HG03103 (cell line): Measurements from ENCODE around the gene FAM217A.

Experiments used
- ATAC-seq: cut with Tn5 transposase; IDR thresholded peaks from one replicate; pipeline ENCODE4 v1.9.1; 2021; ENCODE audit warnings: low read depth; ENCODE audit not compliant: unreplicated experiment

FAM217A gene

DNA sequence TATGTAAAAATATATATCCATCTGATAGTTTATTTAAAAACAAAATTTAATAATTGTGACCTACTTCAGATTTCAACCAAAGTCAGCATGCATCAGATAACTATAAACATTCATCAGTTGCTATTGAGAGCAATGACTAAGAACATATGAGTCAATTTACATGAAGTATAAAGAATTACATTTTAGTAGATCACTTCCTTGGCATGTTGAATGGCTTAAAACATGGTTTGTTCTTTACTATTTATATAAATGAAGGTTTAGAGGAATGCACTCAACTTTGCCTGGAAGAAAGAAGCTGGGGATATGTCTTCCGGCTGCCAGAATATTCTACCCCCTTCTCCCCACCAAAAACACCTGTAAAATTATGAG, 6.4 kb upstream of the FAM217A start:
- ATAC-seq = no peak

DNA sequence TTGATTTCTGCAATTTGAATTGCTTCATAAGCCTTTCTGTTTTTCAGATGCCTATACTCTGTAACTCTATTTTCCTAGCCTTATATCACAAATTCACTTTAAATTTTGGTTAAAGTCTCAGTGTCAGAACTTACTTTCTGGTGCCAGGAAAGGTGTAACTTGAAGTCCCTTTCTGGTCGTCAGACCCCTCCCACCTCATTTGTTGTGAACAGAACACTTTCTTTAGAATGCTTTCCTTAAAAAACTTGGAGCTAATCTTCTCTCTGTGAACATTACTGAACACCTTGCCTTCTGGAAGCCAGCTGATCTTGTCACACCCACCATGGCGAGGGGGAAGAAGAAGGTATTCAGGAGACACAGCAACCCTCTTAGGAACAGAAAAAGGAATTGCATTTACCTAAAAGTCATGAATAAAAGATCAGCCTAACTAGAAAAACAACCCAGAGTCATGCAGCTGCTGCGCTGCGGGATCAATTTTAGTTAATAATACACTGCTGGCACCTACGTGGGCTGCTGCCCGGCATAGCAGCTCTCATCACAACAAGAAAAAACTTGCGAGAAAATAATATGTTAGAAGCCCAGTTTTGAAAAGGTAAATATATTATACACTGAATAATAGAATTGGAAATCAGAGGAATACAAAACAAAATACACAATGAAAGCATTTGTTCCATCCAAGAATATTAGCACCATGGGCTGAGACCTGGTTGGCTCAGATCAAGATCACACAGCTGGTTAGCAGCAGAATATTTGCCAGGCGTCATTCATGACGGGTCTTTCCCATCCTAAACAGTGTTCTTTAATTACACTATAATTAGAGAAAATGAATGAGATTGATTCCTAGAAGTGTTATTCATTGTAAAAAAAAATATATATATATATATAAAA, 5.8 kb upstream of the FAM217A start:
- ATAC-seq = no peak

DNA sequence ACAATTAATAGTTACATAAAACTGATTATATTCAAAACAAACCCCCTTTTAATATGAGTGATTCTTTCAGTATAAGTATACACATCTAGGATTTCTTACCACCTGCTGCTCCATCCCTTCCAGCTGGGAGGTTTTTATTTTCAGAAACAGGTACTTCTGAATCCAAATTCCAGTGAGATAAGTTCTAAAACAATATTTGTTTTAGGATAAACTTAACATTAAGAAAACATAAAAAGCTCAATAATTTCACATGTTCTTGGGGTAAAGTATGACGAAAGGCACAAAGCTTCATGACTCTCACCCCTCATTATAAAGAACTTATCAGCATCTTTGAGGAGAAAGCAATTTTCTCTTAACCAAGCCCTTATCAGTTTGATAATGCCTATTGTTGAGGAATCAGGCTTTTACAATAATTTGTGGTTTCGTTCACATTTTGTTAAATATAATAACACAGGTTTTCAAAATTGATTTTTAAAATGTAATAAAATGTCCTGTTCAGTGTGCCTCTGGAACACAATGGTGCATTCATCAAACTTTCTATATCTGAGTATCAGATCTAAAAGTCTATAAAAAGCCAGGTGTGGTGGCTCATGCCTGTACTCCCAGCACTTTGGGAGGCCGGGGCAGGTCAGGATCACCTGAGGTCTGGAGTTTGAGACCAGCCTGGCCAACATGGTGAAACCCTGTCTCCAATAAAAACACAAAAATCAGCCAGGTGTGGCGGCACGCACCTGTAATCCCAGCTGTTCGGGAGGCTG, 4.3 kb downstream of the FAM217A start:
- no peak for ATAC-seq

DNA sequence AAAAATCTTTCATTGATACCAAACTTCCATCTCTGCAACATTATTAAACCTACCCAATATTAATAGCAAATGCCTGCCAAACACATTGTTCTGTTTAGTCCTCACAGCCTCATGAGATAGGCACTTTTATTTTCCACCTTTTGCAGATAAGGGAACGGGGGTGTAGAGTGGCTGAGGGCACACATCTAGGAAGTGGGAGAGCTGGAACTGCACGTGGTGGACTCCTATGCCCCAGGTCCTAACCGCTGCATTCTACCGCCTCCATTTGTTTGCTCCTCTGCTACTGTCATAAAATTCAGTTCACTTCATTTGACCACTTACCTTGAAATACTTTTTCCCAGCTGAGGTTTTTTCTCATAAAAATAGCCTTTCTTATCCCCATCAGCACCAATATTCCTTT, 7.6 kb downstream of the FAM217A start:
- ATAC-seq = no peak

DNA sequence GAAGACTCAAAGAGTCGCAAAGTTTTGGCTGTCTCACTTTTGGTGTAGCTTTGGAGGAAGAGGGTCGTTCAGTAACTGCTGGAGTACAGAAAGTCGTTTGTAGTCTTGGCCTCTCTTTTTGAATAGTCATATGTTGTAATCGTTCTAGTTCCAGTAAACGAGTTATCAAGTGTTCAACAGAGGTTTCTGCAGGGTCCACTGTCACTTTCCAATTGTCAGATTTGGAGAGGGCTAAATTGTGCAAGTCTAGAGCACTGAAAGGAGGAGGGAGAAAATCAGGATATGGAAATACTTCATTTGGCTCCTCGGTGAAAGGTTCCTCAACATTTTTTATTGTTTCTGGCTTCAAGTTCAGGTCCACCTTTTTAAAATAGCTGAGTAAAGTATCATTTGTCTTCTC, 9.7 kb downstream of the FAM217A start:
- no peak for ATAC-seq

DNA sequence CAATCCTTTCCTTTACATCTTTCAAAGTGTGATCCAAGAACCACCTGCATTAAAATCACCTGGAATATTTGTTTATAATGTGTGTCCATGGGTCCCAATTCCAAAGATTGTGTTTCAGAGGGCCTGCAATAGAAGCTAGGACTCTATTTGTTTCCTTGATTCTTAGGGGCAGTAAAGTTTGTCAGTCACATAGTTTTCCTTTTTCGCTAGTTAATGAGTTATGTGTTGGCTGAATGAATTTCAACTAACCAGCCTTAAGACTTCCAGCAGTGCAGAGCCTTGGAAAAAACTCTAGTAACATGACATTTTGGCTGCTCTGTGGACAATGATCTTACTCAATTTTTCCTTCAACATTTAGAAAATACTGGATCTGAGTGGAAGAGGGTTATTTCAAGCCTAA, 11.3 kb downstream of the FAM217A start:
- ATAC-seq = no peak

DNA sequence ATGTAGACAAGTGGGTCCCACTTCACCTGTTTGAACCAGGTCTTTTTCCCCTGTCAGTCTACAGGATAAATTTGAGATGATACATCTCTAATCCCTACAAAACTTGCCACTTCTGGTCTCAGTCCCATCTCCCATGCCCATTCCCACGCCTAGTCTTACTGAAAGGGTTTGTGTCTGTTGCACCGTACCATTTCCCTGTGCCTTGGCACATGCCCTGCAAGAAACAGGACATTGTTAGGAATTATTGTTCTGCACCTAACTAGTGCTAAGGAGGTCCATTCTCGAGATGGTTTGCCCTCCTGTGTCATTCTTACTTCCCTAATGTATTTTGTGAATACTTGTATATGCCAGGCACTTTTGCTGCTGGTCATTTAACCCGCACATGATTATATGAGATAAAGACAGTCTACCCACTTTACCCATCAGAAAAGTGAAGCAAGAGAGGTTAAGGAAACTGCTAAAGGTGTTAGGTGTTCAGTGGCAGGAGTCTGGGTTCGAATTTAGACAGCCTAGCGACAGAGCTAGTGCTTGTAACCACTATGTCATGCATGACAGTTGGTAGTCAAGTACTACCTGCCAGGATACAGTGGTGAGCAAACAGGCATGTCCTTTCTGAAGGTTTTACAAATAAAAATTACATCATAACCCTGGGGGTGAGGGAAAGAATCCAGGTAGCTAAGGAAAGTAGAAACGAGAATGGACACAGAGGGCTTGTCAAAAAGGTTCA, 12.7 kb downstream of the FAM217A start:
- no peak for ATAC-seq

DNA sequence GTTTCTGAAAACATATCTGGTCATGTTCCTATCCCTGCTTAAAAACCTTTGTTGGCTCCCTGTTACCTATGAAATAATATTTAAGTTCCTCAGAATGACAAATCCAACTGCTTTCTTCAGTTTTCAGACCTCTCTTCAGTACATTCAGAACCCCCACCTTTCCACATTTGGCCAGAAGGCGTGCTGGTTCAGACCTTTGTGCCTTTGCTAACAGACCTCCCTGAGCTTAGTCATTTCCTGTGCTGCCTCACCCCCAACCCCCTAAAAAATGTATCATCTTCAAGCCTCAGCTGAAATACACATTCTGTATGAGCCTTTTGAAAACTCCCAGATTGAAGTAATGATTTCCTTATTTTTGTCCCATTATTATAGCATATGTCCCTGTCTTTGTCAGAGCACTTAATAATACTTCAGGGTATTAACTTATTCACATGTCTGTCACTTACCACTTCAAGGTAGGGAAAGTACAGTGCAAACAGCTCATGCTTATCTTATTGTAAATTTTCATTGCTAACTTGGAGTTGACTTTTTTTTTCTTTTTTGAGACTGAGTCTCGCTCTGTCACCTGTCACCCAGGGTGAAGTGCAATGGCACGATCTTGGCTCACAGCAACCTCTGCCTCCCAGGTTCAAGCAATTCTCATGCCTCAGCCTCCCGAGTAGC, 19.7 kb downstream of the FAM217A start:
- ATAC-seq = no peak

DNA sequence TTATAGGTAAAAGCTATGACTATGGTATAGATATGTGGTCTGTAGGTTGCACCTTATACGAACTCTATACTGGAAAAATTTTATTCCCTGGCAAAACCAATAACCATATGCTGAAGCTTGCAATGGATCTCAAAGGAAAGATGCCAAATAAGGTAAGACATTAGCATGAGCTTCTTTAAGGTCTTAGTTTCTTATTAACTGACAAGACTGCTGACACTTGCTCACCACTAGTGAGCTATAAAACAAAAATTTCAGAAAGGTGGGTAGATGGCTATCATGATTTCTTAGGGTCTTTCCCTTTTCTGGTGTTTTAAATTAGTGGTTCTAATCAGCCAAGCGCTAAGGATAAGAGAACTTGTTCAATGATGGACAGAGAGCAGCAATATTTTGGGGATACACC, 21.9 kb downstream of the FAM217A start:
- no peak for ATAC-seq

DNA sequence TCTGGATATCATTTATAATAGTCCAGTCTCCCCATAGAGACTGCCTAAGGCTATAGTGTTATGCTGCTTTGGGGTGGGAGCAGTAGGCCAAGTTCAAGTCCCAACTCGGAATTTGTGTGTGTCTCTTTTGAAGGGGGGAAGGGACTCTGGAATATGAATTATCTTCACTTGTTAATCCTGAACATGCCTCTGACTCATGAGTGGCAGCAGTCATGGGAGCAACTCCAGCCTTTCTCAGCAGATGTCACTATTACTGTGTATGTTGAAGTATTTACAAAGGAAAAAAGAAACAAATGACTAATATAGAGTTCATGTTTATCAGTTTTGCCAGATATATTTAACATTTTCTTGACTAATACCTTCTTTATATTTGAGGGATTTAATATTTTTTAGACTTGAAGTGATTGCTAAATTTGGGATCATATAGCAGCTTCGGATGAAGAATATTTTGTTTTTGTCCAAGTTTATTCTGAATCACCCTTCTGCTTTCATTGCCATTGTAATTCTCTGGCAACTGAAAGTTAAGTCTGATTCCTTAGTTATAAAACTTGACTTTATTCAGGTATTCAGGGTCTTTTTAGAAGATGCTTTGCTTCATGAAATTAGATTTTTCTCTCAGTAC, 23.4 kb downstream of the FAM217A start:
- no peak for ATAC-seq

DNA sequence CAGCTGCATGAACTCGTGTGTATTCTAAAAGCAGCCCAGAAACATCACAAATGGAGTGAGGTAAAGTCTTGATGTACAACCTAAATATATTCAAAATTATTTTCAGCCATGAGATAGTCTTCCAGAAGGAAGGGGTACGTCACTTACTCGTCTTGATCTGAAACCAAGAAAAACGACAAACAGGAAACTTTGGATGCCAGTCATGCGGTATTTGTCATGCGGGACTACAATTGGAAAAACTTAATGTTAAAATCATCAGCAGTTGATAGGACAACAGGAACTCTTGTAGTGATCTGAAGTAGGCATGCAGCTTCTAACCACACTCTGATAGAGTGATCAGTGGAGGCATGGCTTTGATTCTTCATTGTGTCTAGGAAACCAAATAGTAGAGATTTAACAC, 29.7 kb downstream of the FAM217A start:
- no peak for ATAC-seq

DNA sequence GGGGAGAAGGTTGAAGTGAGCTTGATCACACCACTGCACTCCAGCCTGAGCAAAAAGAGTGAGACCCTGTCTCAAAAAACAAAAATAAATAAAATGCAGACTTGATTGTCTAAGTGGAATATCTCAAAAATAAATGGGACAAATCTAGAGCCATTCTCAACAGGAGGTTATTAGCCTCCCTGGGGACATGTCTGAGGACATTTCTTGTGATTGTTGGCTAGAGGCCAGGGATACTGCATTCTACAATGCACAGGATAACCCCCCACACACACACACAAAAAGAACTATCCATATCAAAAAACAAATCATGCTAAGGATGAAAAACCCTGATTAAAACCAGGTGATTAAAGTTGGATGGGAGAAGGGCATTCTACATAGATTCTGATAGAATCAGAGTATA, 37.5 kb downstream of the FAM217A start:
- ATAC-seq = no peak

DNA sequence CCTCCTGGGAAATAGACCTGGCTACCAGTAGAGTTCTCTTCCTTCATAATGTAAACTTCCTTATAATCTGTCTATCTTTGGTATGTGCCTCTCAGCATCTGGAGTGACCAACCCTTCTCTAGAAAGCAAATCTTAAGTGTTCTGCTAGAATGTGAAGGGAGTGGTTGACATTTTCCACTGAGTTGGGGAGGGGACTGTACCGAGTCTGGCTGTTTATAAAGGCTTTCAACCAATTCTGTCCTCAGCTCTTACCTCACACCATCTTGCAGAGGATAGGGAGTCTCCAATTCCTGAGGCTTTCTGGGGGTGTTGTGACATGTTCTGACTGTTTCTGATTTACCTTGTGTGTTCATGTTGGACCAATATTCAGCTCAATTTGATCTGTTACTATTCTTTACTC, 39.6 kb downstream of the FAM217A start:
- ATAC-seq = no peak

DNA sequence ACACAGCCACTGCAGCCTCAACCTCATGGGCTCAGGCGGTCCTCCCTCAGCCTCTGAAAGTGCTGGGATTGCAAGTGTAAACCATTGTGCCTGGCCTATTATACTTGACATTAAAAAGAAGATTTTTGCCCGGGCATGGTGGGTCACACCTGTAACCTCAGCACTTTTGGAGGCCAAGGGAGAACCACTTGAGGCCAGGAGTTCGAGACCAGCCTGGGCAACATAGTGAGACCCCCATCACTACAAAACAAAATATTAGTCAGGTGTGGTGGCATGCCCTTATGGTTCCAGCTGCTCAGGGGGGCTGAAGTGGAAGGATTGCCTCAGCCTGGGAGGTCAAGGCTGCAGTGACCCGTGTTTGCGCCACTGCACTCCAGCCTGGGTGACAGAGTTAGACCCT, 42.4 kb downstream of the FAM217A start:
- no peak for ATAC-seq

DNA sequence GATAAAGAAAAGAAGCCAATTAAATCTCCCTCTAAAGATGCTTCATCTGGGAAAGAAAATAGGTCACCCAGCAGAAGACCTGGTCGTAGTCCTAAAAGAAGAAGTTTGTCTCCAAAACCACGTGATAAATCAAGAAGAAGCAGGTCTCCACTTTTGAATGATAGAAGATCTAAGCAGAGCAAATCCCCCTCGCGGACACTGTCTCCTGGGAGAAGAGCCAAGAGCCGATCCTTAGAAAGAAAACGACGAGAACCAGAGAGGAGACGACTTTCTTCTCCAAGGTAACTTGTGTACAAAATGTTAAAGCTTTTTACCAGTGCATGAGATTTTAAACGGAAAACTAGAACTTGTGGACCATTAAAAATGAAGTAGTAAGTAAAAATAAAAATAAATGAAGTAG, 46.5 kb downstream of the FAM217A start:
- ATAC-seq = no peak

DNA sequence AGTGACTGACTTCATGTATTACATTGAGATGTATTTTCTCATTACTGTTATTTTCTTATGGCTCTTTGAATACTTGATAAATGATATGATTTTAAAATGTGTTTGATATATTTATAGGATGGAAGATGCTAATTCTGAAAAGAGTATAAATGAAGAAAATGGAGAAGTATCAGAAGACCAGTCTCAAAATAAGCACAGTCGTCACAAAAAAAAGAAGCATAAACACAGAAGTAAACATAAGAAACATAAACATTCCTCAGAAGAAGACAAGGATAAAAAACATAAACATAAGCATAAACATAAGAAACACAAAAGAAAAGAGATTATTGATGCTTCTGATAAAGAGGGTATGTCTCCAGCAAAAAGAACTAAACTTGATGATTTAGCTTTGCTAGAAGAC, 47.5 kb downstream of the FAM217A start:
- ATAC-seq = no peak

DNA sequence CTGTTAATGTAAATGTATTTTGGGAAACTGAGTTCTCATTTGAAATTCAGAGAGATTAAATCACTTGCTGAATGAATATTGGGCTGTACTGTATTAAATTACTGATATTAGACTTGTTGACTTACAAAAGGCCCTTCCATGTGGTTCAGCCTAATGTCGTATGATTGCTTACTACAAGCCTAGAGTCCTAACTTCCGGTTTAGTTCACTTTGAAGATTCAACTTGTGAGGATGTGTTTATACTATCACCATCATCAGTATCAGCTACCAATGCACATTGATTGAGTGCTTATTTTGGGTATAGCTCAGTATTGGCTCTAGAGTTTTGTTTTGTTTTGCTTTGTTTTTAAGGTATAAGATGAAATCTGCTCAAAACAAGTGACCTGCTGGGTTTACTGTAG, 48.3 kb downstream of the FAM217A start:
- ATAC-seq = no peak

DNA sequence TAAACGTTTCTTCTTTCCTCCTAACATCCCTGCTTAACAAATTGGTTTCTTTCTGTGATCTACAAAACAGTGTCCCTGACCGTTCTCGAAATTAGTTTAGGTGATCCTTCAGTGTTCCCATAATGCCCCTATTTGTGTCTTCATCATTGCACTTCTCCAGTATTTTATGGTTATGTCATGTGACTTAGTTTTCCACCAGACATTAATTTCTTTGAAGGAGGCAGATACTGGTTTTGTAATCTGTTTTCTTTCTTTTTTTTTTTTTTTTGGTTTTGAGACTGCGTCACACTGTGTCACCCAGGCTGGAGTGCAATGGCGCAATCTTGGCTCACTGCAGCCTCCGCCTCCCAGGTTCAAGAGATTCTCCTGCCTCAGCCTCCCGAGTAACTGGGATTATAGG, 49.2 kb downstream of the FAM217A start:
- no peak for ATAC-seq

DNA sequence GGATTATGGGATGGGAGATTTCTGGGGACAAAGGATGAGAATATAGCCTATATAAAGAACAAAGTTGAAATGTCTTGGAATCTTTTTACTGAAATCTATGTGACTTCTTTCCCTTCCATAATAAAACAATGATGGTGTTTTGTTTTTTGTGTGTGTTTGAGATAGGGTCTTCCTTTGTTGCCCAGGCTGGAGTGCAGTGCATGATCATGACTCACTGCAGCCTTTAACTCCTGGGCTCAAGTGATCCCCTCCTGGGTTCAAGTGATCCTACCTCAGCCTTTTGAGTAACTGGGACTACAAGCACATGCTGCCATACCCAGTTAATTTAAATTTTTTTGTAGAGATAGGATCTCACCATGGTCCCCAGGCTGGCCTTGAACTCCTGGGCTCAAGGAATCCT, 50.9 kb downstream of the FAM217A start:
- ATAC-seq = no peak

DNA sequence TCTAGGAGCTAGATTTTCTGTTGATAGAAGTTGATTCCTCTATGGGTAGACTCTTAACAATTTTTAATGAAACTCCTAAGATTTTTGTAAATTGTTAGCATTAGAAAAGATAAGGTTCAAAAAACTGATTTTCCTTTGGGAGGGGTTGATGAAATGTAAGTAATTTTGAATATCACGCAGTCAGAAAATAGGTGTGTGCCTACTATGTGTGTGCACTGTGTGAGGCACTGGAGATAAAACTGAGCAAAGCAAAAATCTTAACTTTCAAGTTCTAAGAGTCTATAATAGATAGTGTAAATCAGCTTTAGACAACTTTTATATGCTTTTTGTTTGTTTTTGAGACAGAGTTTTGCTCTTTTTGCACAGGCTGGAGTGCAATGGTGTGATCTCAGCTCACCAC, 53.3 kb downstream of the FAM217A start:
- no peak for ATAC-seq
